Activated naive CD4-positive, alpha-beta T cell treated with anti-CD3 and anti-CD28 coated beads, Interleukin-2, amount 50 U/mL, for 16 hours (primary cell): Measurements from ENCODE around the gene NOL4L.

Source experiments
- DNase-seq: peaks from one replicate; pipeline ENCODE4 v3.0.0-alpha.2; 2020

The NOL4L gene

GRCh38 chr20:32538526-32538939 lies 46.6 kb downstream of the NOL4L start:
- DNase-seq: no peak

GRCh38 chr20:32537657-32538525 lies 47.2 kb downstream of the NOL4L start:
- DNase-seq: no peak

- DNase-seq: peak; percentile 53
Measured at GRCh38 chr20:32536851-32537656, 48.1 kb downstream of the NOL4L start.

- peak; percentile 65 for DNase-seq
Measured at GRCh38 chr20:32535953-32536823, 48.9 kb downstream of the NOL4L start.

- no peak for DNase-seq
Measured at GRCh38 chr20:32535316-32535952, 49.7 kb downstream of the NOL4L start.

GRCh38 chr20:32534661-32535240 lies 50.4 kb downstream of the NOL4L start:
- peak; percentile 67 for DNase-seq

- no peak for DNase-seq
Measured at GRCh38 chr20:32533732-32534131, 51.4 kb downstream of the NOL4L start.

GRCh38 chr20:32532246-32532645 lies 52.9 kb downstream of the NOL4L start:
- DNase-seq: no peak

- DNase-seq: no peak
Measured at GRCh38 chr20:32528905-32529670, 56.0 kb downstream of the NOL4L start.

GRCh38 chr20:32528171-32528891 lies 56.8 kb downstream of the NOL4L start:
- peak; percentile 58 for DNase-seq

- DNase-seq: peak; percentile 59
Measured at GRCh38 chr20:32527447-32528055, 57.6 kb downstream of the NOL4L start.

- DNase-seq: no peak
Measured at GRCh38 chr20:32527052-32527446, 58.1 kb downstream of the NOL4L start.

- DNase-seq: no peak
Measured at GRCh38 chr20:32526541-32526940, 58.6 kb downstream of the NOL4L start.

GRCh38 chr20:32526125-32526524 lies 59.0 kb downstream of the NOL4L start:
- DNase-seq: no peak

GRCh38 chr20:32524829-32525501 lies 60.2 kb downstream of the NOL4L start:
- no peak for DNase-seq

- DNase-seq: no peak
Measured at GRCh38 chr20:32523613-32524213, 61.4 kb downstream of the NOL4L start.

- DNase-seq: no peak
Measured at GRCh38 chr20:32522776-32523612, 62.1 kb downstream of the NOL4L start.

- DNase-seq: no peak
Measured at GRCh38 chr20:32522526-32522775, 62.7 kb downstream of the NOL4L start.
